Right ventricle myocardium superior (tissue), 1 donor: ENCODE measurements around the gene CFAP157. TPM values are rescaled to one million over a fixed set of nuclear protein-coding genes. Genes with fewer than 3 reads are reported as not detected.

Experiments used
- total RNA-seq: library from RNA; stranded (reverse); fragmentation: NEBNext Ultra II Directional; extraction: Animal tissue kit (Norgen Biotek cat#: 25700); gene quantifications from one replicate; pipeline ENCODE4 v1.2.1, GENCODE V29; 2021
- donor health status: DM: no; HTN: yes; CAD: no; lungs with severe emphysema.

Gene CFAP157
- total RNA-seq, 1 donor from 2014 or later: not detected

Other genes with a start within 250 kb of the CFAP157 start
- 50.9 TPM for gene STXBP1, start 94.7 kb upstream of the CFAP157 start, total RNA-seq
- 13.3 TPM for gene PTRH1, start 8.7 kb downstream of the CFAP157 start, total RNA-seq
- gene TTC16, start 9.1 kb downstream of the CFAP157 start, total RNA-seq: 0.48 TPM
- 3.3 TPM for gene TOR2A, start 28.3 kb downstream of the CFAP157 start, total RNA-seq
- gene SH2D3C, start 71.7 kb downstream of the CFAP157 start, total RNA-seq: 18.2 TPM
- gene CDK9, start 79.0 kb downstream of the CFAP157 start, total RNA-seq: 44.4 TPM
- 31.5 TPM for gene FPGS, start 95.9 kb downstream of the CFAP157 start, total RNA-seq
- gene ENG, start 147.7 kb downstream of the CFAP157 start, total RNA-seq: 118 TPM
- 932 TPM for gene AK1, start 170.7 kb downstream of the CFAP157 start, total RNA-seq
- gene ST6GALNAC6, start 192.6 kb downstream of the CFAP157 start, total RNA-seq: 38.2 TPM
- gene ST6GALNAC4, start 210.1 kb downstream of the CFAP157 start, total RNA-seq: 18.1 TPM
- 0.48 TPM for gene PIP5KL1, start 223.8 kb downstream of the CFAP157 start, total RNA-seq
- 9.9 TPM for gene DPM2, start 230.9 kb downstream of the CFAP157 start, total RNA-seq